ENCODE data around the gene ACSL3. TPM values are rescaled to one million over a fixed set of nuclear protein-coding genes. Genes with fewer than 3 reads are reported as not detected.
A peak's percentile ranks its signal among the peaks of the same experiment; 100 is the strongest.

Gene ACSL3
- total RNA-seq, 4 donors from 2014 or later = 31.1 to 56.3 (median 52.5) TPM

DNA sequence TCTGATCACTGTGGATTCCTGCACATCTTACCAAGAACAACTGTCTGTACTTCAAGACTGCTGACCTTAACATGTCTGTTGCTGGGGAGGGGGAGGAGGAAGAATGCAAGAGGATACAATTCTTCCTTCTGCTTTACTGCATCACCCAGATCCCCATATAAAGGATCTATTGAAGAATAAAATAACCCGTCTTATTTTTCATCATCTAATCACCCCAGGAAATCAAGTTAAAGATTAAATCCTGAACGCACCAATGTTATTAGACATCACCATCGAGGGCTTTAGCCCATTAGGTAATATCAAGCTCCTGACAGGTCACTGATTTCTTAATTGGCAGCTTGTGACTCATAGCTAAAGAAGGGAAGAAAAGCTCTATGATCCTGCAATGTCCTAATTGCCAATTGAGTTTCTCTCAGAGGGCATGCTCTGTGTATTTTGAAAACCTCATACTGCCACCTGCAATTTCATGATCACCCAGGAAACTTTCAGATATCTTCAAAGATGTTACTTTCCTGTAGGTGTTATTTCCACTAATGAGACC lies 115.8 kb downstream of the ACSL3 start:
- 81% methylated on average over 3 of the region's 3 CpGs for WGBS
- peaks cover 7 to 17% (median 9%) of the 10 kb centered on the region in 4 donors for H3K4me1 ChIP-seq
- no peak for TF ChIP-seq CTCF (IDR thresholded peaks at IDR 0.05)
- TF ChIP-seq POLR2AphosphoS5 (IDR thresholded peaks at IDR 0.05) = no peak
- TF ChIP-seq EP300 (IDR thresholded peaks at IDR 0.05) = no peak
- TF ChIP-seq POLR2A (IDR thresholded peaks at IDR 0.05; ENCODE audit: low read depth) = no peak
- no peak for DNase-seq (ENCODE audit: extremely low spot score)
- H3K27me3 ChIP-seq = no peaks in the 10 kb centered on the region
- H3K27ac ChIP-seq (replicated peaks in 1 of 4) = no peak overlapping the region
- H3K9me3 ChIP-seq = no peaks in the 10 kb centered on the region
- no peaks in the 10 kb centered on the region for H3K36me3 ChIP-seq
- no peak overlapping the region for H3K4me3 ChIP-seq
- intact Hi-C loops (cut with DNase I) = loop anchor here (5.0 kb wide), 1 partner anchor 626 kb away; the partner anchor contains the start of gene SCG2

DNA sequence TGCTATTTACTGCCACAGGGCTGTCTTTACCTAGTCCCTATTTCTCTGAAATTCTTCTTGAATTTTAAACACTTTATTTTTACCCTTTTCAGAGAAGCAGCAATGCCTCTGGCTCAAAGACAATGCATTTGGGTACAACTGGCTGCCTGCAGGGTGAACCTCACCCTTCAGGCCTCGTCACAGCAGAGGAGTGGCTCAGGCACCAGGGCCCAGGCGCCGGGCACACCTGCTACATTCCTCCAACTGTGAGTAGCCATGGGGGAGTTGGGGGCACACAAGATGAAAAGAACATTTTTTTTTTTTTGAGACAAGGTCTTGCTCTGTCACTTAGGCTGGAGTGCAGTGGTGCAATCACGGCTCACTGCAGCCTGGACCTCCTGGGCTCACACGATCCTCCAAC lies 116.3 kb downstream of the ACSL3 start:
- TF ChIP-seq CTCF (IDR thresholded peaks at IDR 0.05) = no peak
- TF ChIP-seq EP300 (IDR thresholded peaks at IDR 0.05) = no peak
- TF ChIP-seq POLR2AphosphoS5 (IDR thresholded peaks at IDR 0.05) = no peak
- TF ChIP-seq POLR2A (IDR thresholded peaks at IDR 0.05; ENCODE audit: low read depth) = no peak
- H3K27me3 ChIP-seq = no peaks in the 10 kb centered on the region
- DNase-seq (ENCODE audit: extremely low spot score) = peak; percentile 68
- no peaks in the 10 kb centered on the region for H3K36me3 ChIP-seq
- peaks cover 6 to 14% (median 9%) of the 10 kb centered on the region in 4 donors for H3K4me1 ChIP-seq
- no peak overlapping the region for H3K4me3 ChIP-seq
- 96% methylated on average over 5 of the region's 5 CpGs for WGBS
- intact Hi-C loops (cut with DNase I) = loop anchor here (5.0 kb wide), 1 partner anchor 625 kb away; the partner anchor contains the start of gene SCG2
- no peaks in the 10 kb centered on the region for H3K9me3 ChIP-seq
- no peak overlapping the region for H3K27ac ChIP-seq (replicated peaks in 1 of 4)

DNA sequence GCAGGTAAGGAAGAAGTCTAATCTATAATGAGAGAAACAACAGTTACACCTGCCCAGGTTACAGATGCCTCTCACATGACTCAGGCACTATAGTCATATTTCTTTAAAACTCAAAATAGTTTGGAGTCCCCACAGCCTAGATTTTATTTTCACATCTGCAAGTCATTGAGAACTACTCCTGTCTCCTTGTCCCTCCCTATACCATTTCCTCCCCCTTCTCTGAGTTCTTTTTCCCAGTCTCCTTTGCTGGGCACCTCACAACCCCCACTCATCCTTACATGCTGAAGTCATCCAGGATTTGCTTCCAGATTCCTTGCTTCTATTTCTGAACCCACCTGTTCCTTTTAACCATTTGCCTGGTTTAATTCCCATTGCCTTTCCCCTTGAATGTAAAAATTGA lies 118.0 kb downstream of the ACSL3 start:
- no peaks in the 10 kb centered on the region for H3K9me3 ChIP-seq
- peak; percentile 37 for DNase-seq (ENCODE audit: extremely low spot score)
- H3K27ac ChIP-seq (replicated peaks in 1 of 4) = no peak overlapping the region
- H3K4me1 ChIP-seq = peaks cover 0 to 10% (median 8%) of the 10 kb centered on the region in 4 donors
- H3K27me3 ChIP-seq = no peaks in the 10 kb centered on the region
- intact Hi-C loops (cut with DNase I) = loop anchor here (5.0 kb wide), 1 partner anchor 623 kb away; the partner anchor contains the start of gene SCG2
- H3K36me3 ChIP-seq = no peaks in the 10 kb centered on the region
- no peak overlapping the region for H3K4me3 ChIP-seq
- TF ChIP-seq POLR2AphosphoS5 (IDR thresholded peaks at IDR 0.05) = no peak
- TF ChIP-seq CTCF (IDR thresholded peaks at IDR 0.05) = no peak
- TF ChIP-seq EP300 (IDR thresholded peaks at IDR 0.05) = no peak
- no peak for TF ChIP-seq POLR2A (IDR thresholded peaks at IDR 0.05; ENCODE audit: low read depth)

DNA sequence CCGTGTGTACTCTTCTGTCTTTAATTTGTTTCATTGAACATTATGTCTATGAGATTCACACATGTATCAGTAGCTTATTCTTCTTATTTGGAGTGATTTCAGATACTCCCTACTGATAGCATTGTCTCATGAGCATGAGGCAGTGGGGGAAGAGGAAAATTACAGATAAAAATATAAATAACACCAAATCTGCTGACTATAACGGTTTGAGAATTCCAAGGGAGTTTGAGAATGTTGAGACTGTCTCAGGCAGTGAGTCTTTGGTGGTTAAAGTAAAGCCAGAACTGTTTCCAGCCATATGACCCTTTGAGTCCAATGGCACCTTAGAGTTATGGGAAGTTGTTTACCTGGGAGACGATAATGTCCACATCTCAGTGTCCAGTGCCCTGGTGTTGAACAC lies 118.6 kb downstream of the ACSL3 start:
- H3K27ac ChIP-seq (replicated peaks in 1 of 4) = no peak overlapping the region
- H3K27me3 ChIP-seq = no peaks in the 10 kb centered on the region
- intact Hi-C loops (cut with DNase I) = loop anchor here (5.0 kb wide), 1 partner anchor 623 kb away; the partner anchor contains the start of gene SCG2
- no peak overlapping the region for H3K4me3 ChIP-seq
- 75% methylated on average over 3 of the region's 3 CpGs for WGBS
- H3K36me3 ChIP-seq = no peaks in the 10 kb centered on the region
- DNase-seq (ENCODE audit: extremely low spot score) = no peak
- no peaks in the 10 kb centered on the region for H3K9me3 ChIP-seq
- H3K4me1 ChIP-seq = peaks cover 0 to 10% (median 8%) of the 10 kb centered on the region in 4 donors
- TF ChIP-seq POLR2AphosphoS5 (IDR thresholded peaks at IDR 0.05) = no peak

DNA sequence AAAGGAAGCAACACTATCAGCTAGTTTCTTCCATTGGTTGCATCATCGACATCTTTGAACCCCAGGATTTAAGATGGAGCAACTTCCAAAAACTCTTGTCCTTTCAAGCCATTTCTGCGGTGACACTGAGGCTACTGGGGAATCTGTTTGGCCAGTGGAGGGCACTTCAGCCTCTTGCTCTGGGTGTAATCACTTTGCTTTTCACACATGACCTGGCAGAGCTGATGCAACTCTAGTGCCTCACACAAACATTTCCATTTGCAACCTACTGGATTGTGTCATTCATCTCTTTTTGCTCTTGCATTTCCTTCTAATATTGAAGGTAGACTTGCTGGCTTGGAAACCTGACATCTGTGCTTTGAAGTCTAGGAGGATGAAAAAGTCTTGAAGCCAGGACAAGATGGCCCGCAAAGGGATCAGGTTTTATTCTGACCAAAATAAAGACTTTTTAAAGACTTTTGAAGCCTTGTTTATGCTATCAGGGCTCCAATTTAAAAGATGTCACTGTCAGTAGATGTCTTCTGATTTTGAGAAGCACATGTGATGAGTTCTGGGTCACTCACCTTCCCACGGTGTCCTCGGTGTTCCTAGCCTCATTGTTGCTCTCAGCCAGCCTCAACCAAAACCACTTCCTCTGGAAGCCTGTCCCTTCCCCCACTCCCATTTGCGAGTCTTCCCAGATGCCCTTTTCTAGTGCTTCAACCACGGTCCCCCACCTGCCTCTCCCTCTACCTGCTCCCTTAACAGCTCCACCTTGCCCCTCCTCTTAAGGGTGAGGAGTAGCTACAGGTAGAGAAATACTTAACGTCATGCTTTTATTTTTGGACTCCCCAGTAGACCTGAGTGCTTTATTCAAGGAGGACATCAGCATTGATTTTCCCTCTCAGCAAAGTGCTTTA lies 121.4 kb downstream of the ACSL3 start:
- H3K4me3 ChIP-seq = no peak overlapping the region
- peaks cover 0 to 27% (median 20%) of the 10 kb centered on the region in 4 donors for H3K4me1 ChIP-seq
- H3K9me3 ChIP-seq = no peaks in the 10 kb centered on the region
- intact Hi-C loops (cut with DNase I) = loop anchor here (5.0 kb wide), 1 partner anchor 120 kb away; no protein-coding TSS in a partner anchor
- no peaks in the 10 kb centered on the region for H3K27me3 ChIP-seq
- DNase-seq (ENCODE audit: extremely low spot score) = peak; percentile 80
- no peak for TF ChIP-seq POLR2A (IDR thresholded peaks at IDR 0.05; ENCODE audit: low read depth)
- TF ChIP-seq EP300 (IDR thresholded peaks at IDR 0.05) = no peak
- peak; percentile 54 to 55 for TF ChIP-seq POLR2AphosphoS5 (IDR thresholded peaks at IDR 0.05)
- TF ChIP-seq CTCF (IDR thresholded peaks at IDR 0.05) = peak; percentile 52 to 68 (median 60)
- 74% methylated on average over 8 of the region's 8 CpGs for WGBS
- no peak overlapping the region for H3K27ac ChIP-seq (replicated peaks in 1 of 4)
- no peaks in the 10 kb centered on the region for H3K36me3 ChIP-seq
